ENCODE results near the gene MAGEF1.
A peak's percentile ranks its signal among the peaks of the same experiment; 100 is the strongest.

Gene MAGEF1

DNA sequence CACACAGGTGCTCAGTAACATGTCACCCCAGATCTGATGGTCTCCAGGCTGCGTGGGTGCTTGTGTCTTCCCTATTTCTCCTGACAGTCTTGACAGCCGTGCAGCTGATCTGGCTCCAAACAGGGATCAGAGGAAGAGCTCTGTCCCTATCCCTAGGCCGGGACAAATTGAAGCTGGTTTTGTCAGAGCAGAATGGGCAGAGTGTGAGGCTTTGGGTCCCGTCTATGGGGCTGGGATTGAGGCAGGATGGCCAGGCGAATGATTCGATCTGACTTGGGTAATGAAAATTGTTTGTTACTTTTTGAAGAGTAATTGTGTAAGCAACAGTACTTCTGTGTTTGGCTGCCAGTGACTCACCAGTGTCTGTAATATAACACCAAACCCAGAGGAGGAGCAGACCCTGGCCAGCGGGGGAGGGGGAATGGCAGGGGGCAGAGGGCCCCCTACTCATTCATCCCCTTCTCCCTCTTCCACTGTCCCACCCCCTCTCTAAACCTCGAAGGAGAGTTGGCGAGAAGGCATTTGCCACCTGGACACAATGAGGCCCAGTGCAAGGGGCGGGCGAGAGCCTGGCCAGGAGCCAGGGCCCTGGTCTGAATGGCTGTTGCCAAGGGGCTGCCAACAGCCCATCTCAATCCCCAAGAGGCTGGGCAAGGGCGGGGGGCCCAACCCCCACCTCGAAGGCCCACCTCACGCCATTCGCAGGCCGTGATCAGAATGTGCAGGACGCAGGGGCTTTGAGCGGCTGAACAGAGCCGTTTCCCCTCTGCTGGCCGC lies 4.9 kb upstream of the MAGEF1 start:
- H3K9me3 Mint-ChIP-seq: no peaks in the 10 kb centered on the region
- no peak overlapping the region for H3K27ac Mint-ChIP-seq
- H3K4me3 Mint-ChIP-seq: no peak overlapping the region
- no peaks in the 10 kb centered on the region for H3K27me3 Mint-ChIP-seq
- peaks cover 13% of the 10 kb centered on the region for H3K4me1 Mint-ChIP-seq
- H3K36me3 Mint-ChIP-seq: no peaks in the 10 kb centered on the region

DNA sequence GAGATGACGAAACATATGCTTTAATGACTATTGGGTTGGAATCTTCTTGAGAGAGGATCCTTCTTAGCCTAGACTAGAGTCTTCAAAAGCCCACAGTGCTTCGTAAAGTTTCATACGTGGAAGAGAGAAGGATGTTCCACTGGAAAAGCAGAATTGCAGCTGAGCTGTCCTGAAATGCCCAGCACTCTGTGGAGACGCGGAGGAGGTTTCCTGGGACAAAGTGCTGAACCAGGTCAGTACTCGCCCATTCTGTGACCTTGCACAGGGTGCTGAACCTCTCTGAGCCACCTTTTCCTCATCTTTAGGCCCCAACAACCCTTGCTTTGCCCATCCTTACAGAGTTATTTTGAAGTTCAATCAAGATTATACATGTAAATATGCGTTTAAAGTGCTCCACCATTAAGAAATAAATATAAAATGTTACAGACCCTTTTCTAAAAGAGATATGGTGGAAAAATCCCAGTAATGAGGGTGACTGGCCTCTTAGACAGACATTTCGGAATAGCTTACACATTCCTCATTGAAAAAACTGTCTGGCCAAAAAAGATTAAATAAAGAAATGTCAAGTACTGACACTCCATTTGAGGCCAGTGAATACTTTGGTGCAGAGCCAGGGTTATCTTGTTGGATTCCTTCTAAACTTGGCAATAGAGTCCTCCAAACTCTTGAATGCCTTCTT lies 4.2 kb upstream of the MAGEF1 start:
- peaks cover 17% of the 10 kb centered on the region for H3K4me1 Mint-ChIP-seq

DNA sequence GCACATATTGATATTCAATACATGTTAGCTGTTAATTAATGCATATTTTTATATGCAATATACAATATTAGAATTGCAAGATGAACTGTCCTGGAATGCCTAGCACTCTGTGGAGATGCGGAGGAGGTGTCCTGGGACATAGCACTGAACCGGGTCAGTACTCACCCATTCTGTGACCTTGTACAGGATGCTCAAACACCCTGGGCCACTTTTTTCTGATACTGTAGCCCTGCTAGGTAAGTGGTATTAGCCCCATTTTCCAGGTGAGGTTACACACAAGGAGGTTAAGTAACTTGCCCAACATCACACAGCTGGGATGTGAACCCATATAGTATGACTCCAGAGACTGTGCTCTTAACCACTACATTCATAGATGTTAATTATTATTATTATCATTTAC lies 1.7 kb upstream of the MAGEF1 start:
- Mint-ChIP-seq H3K36me3 (peaks cover 5% of the 10 kb centered on the region), H3K27me3 (no peaks in the 10 kb centered on the region), H3K27ac (no peak overlapping the region), H3K4me1 (peaks cover 36% of the 10 kb centered on the region), H3K4me3 (no peak overlapping the region), H3K9me3 (no peaks in the 10 kb centered on the region)

More for the DNA sequence above, 4.2 kb upstream of the MAGEF1 start:
- H3K27me3 Mint-ChIP-seq: no peaks in the 10 kb centered on the region
- no peaks in the 10 kb centered on the region for H3K36me3 Mint-ChIP-seq
- no peak overlapping the region for H3K4me3 Mint-ChIP-seq
- H3K9me3 Mint-ChIP-seq: no peaks in the 10 kb centered on the region
- H3K27ac Mint-ChIP-seq: no peak overlapping the region

DNA sequence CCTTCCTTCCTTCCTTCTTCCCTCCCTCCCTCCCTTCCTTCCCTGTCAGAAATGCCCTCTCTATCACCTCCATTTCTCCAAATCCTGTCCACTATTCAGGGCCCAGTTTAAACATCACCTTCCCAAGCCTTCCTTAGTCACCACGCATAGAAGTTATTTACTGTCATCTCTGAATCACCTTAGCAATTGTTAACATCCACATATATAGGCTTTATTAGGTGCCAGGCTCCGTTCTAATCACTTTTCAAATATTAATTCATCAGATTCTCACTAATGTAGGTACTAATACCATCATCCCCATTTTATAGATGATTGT lies 1.1 kb upstream of the MAGEF1 start:
- H3K9me3 Mint-ChIP-seq: no peaks in the 10 kb centered on the region
- H3K27ac Mint-ChIP-seq: peak overlapping the region; percentile 63

DNA sequence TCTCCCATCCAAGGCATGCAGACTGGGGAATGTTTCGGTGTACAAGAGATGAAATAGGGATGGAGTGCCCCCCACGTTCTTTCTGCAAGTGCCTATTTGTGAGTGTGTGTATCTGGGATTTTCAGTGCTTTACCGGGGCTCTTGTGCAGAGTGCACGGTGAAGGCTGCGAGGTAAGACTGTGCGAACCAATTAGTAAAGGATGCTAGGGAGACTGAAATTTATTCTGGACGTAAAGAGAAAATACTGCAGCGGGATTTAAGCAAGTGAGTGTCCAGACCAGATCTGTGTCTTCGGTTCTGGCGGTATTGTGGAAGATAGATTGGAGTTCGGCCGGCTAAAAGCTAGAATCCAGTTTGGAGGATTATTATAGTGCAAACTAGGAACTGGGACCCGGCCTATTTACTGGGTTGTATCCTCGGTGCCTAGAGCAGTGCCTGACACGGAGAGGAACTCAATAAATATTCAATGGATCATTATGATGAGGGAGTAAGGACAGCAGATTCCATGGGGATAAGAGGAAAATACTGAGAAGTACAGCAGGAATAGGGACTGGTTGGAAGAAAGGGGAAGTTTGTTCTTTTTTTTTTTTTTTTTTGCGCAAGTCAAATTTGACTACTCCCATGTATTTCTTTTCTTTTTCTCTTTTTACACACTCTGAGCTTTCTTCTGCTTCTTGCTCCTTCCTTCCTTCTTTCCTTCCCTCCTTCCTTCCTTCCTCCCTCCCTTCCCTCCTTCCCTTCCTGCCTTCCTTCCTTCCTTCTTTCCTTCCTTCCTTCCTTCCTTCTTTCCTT lies 580 bp upstream of the MAGEF1 start:
- H3K27me3 Mint-ChIP-seq: no peaks in the 10 kb centered on the region
- H3K4me3 Mint-ChIP-seq: peak overlapping the region; percentile 97
- H3K9me3 Mint-ChIP-seq: no peaks in the 10 kb centered on the region
- peak overlapping the region; percentile 93 for H3K27ac Mint-ChIP-seq
- peaks cover 36% of the 10 kb centered on the region for H3K4me1 Mint-ChIP-seq
- peaks cover 7% of the 10 kb centered on the region for H3K36me3 Mint-ChIP-seq

More for the DNA sequence above, 1.1 kb upstream of the MAGEF1 start:
- peak overlapping the region; percentile 97 for H3K4me3 Mint-ChIP-seq
- H3K27me3 Mint-ChIP-seq: no peaks in the 10 kb centered on the region
- H3K4me1 Mint-ChIP-seq: peaks cover 36% of the 10 kb centered on the region
- H3K36me3 Mint-ChIP-seq: peaks cover 7% of the 10 kb centered on the region

DNA sequence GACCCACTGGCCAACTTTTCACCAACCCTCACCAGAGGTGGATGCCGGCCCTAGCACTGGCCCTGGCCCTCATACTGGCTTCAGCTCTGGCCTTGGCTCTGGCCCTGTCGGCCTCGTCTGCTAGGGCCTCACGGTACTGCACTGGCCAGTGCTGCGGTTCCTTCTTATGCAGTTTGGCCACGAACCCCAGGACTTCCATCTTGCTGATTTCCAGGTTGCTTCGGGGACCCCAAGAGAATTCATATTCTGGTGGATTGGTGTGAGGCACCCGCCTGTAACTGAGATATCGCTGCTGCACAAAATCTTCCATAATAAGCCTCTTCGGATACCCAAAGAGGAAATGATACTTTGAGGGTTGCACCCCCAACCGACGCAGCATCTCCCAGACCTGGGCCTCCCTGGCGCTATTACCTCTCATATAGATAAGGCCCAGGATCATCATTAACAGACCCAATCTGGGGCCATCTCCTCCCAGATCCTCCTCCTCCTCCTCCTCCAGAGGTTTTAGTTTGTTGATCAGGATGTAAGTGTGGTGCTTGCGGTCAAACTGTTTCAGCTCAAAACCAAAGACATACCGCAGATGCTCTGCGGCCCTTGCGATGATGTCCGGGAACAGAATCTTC lies 883 bp downstream of the MAGEF1 start:
- Mint-ChIP-seq H3K36me3 (peaks cover 9% of the 10 kb centered on the region), H3K4me3 (peak overlapping the region; percentile 97), H3K27ac (peak overlapping the region; percentile 95), H3K4me1 (peaks cover 36% of the 10 kb centered on the region), H3K27me3 (no peaks in the 10 kb centered on the region), H3K9me3 (no peaks in the 10 kb centered on the region)

DNA sequence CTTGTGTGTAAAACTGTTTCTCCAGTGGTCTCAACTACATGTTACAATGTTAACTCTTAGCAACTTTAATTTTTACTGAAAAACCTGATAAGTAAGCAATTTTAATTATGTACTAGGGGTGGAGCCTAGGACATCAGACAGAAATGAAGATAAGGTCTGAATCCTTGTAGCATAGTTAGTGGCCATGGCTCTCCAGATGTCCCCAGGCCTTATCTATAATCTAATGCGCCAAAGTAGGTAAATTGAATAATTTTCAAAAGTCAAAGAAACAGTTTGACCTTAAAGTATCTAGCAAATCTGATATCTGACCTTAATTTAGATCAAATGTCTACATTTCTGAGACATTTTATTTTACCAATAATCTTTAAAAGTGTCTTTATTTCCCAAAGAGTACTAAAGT lies 8.2 kb downstream of the MAGEF1 start:
- peaks cover 7% of the 10 kb centered on the region for H3K36me3 Mint-ChIP-seq
- no peaks in the 10 kb centered on the region for H3K9me3 Mint-ChIP-seq
- H3K4me1 Mint-ChIP-seq: no peaks in the 10 kb centered on the region
- no peak overlapping the region for H3K27ac Mint-ChIP-seq
- no peaks in the 10 kb centered on the region for H3K27me3 Mint-ChIP-seq
- no peak overlapping the region for H3K4me3 Mint-ChIP-seq

DNA sequence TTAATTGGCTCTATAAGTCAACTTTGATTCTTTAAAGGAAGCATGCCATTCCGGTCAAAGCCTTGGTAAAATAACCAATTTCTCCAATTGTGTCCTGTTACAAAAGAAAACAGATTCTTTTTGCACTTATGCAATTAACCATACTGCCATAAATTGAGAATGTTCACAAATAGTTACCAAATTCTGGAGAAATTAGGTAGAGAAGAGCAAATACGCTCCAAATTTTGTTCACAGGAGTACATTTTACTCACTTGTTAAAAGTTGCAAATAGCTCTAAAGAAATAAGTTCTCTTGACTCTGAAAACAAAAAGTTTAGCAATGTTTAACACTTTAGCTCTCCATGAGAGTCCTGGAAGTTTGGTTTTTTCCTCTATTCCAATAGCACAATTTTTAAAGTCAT lies 11.1 kb downstream of the MAGEF1 start:
- Mint-ChIP-seq H3K4me1 (no peaks in the 10 kb centered on the region), H3K4me3 (no peak overlapping the region), H3K9me3 (no peaks in the 10 kb centered on the region), H3K36me3 (peaks cover 3% of the 10 kb centered on the region), H3K27ac (no peak overlapping the region), H3K27me3 (no peaks in the 10 kb centered on the region)

DNA sequence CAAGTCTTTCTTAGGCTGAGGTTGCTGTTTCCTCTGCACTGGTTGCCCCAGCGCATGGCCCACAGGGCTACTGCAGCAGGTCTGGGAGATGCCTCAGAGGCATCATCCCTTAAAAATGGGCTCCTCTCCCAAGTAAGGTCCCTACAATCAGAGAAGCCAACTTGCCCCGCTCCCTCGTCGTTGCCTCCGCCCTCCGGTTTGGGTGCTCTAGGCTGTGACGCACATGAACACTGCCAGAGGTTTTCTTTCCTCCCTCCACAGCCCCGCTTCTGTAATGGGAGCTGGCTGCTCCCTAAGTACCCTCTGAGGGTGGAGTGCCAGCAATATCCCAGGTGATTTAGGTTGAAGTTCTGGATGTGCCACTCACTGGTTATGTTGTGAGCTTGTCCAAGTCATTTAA lies 14.0 kb downstream of the MAGEF1 start:
- Mint-ChIP-seq H3K9me3 (no peaks in the 10 kb centered on the region), H3K27me3 (peaks cover 2% of the 10 kb centered on the region), H3K27ac (no peak overlapping the region), H3K4me1 (no peaks in the 10 kb centered on the region), H3K36me3 (peaks cover 3% of the 10 kb centered on the region), H3K4me3 (no peak overlapping the region)

DNA sequence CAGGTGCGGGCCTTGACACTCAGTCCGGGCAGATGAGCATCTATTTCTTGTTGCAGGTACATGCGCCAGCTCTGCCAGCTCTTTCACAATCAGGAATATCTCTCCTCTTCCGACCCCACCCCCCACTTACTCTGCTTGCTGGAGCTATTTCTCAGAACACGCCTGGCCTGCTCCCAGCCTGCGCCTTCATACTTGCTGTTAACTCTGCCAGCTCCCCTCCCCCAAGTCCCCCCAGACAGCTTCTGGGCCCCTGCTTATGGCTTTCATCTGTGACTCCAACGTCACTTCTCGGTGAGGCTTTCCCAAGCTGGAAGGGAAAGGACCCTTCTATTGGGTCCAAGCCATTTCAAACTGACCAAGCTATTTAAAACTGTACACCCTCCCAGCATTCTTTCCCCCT lies 15.2 kb downstream of the MAGEF1 start:
- Mint-ChIP-seq H3K4me3 (no peak overlapping the region), H3K4me1 (no peaks in the 10 kb centered on the region), H3K27me3 (peaks cover 2% of the 10 kb centered on the region), H3K36me3 (no peaks in the 10 kb centered on the region), H3K27ac (no peak overlapping the region), H3K9me3 (no peaks in the 10 kb centered on the region)

DNA sequence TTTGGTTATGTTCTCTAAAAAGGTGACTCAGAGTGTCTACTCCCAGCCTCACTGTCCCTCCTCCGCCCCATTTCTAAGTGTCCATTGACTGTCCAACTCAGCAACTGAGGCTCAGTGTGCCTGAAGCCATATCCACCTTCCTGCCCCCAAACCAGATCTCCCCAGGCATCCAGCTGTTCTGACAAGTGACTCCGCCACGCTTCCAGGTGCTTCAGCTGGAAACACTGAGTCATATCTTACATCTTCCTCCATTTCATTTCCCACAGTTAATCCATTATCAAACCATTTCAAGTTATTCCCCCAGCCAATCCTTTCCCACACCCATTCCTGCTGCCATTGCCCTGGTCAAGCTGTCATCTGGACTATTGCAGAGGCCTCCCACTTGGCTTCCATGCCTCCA lies 17.1 kb downstream of the MAGEF1 start:
- H3K4me3 Mint-ChIP-seq: no peak overlapping the region

DNA sequence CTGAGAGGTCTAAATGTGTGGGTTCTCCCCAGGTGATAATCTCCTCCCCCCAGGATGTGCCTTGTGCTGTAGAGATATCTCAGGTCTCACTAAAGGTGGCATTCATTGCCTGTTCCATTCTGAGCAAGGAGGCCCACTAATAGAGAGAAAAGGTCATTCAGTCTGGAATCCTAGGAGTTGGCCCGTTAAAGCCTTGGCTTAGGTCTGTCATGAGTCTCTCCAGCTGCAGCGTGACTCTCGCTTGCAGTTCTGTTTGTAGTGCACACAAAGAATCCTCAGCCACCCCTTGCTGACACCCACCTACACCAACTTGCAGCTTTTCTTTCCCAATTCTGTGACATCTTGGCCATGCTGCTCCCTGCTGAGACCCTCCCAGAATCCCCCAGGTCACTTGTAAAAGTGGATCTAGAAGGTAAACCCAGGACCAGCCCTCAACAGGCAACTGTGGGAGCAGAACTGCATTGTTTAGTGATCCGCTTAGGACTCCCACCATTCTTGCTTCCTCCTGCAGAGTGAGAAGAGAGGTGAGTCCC lies 17.7 kb downstream of the MAGEF1 start:
- no peaks in the 10 kb centered on the region for H3K36me3 Mint-ChIP-seq
- H3K4me3 Mint-ChIP-seq: no peak overlapping the region
- H3K27ac Mint-ChIP-seq: no peak overlapping the region

More for the DNA sequence above, 17.1 kb downstream of the MAGEF1 start:
- no peaks in the 10 kb centered on the region for H3K4me1 Mint-ChIP-seq
- H3K27me3 Mint-ChIP-seq: peaks cover 2% of the 10 kb centered on the region
- no peaks in the 10 kb centered on the region for H3K9me3 Mint-ChIP-seq
- no peaks in the 10 kb centered on the region for H3K36me3 Mint-ChIP-seq
- H3K27ac Mint-ChIP-seq: no peak overlapping the region

DNA sequence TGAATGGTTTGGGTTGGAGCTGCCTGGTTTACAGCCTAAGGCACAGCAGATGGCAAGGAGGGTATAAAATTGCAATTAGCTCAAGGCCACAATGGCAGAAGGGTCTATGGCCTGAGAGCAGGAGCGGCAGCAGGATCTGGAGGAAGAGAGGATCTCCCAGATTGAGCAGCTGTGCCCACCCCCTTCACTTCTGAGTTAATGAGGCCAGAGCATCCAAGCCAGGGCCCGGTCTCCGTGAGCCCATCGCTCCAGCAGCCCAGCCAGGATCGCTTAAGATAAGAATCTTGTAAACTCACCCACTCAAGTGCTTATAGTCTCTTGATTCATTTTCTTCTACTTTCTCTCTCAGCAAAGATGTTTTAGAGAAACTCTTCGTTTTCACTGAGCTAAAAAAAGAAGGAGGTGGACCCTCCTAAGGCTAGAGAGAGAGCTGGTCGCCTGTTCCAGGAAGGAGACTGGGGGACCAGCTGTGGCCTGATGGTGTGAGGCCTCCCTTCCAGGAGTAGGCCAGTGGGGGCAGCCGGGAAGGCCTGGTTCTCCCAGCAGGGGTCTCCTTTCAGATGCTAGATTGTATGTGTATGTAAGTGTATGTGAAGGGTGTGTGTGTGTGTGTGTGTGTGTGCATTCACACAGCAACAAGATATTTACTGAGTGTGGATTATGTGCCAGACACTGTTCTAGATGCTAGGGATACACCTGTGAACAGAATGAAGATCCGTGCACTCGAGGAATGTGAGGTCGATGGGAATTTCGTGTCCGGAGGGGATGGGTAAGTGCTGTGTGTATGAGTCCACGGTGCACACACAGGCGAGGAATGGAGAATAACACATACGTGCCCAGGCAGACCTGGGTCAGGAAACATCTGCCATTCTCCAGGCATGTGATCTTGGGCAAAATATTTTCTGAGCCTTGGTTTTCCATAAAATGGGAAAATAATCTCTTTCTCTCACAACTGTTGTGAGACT lies 18.6 kb downstream of the MAGEF1 start:
- Mint-ChIP-seq H3K27me3 (peaks cover 2% of the 10 kb centered on the region), H3K36me3 (no peaks in the 10 kb centered on the region), H3K4me3 (no peak overlapping the region), H3K27ac (no peak overlapping the region), H3K9me3 (no peaks in the 10 kb centered on the region), H3K4me1 (no peaks in the 10 kb centered on the region)

More for the DNA sequence above, 17.7 kb downstream of the MAGEF1 start:
- Mint-ChIP-seq H3K4me1 (no peaks in the 10 kb centered on the region), H3K9me3 (no peaks in the 10 kb centered on the region), H3K27me3 (peaks cover 2% of the 10 kb centered on the region)

DNA sequence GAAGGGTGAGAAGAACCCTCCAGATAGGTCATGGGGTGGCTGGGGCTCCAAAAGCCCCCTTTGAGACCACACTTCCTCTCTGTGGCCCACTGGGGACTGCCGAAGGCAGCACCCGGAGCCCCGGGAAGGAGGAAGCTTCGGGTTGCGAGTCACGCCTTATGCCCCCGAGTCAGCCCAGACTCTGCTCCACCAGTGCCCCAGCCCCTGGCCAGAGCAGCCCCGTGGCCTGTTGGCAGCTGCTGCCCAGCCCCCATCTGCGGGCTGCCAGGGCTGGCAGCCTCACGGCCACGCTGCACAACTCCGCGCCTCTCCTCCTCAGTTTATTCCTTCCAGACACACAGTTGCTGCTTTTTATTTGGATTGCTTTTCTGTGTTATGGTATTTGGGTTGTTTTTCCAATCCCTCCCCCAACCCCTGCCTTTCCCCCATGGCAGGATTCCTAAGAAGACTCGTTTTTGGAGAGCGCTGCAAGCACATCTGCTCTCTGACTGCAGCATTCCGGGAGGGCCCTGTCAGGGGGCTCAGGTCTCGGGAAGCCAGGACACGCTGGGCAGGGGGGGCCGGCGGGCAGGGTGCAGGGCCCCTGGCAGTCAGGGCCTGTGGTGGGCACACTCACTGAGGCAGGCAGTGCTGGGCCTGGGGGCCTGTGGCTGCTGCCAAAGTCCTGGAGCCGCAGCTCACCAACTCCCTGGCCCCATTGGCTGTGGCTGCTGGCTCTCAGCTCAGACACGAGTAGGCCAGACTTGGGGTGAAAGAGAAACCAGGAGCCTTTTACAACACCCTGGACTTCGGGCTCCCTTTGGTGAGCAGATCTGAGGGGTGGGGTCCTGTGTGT lies 20.2 kb downstream of the MAGEF1 start:
- Mint-ChIP-seq H3K27ac (no peak overlapping the region), H3K27me3 (peaks cover 2% of the 10 kb centered on the region), H3K4me1 (no peaks in the 10 kb centered on the region), H3K36me3 (no peaks in the 10 kb centered on the region), H3K4me3 (no peak overlapping the region), H3K9me3 (no peaks in the 10 kb centered on the region)

Measured in activated naive CD4-positive, alpha-beta T cell treated with anti-CD3 and anti-CD28 coated beads, Interleukin-2, amount 50 U/mL, for 24 hours (primary cell).